SK-N-SH (cell line): Measurements from ENCODE around the gene FLAD1.

Source experiments
- FOSL2 ChIP-seq: IDR thresholded peaks from 2 replicates; pipeline ENCODE4 v1.4.0; 2012; ENCODE audit warnings: low read depth, mild to moderate bottlenecking, moderate library complexity, borderline replicate concordance
- JUND ChIP-seq: IDR thresholded peaks from 2 replicates; pipeline ENCODE4 v1.4.0; 2012
- TAF1 ChIP-seq: IDR thresholded peaks from 2 replicates; pipeline ENCODE4 v1.6.1; 2012; ENCODE audit warnings: low read depth, mild to moderate bottlenecking, low read length, moderate library complexity, borderline replicate concordance
- YY1 ChIP-seq: IDR thresholded peaks from 2 replicates; pipeline ENCODE4 v1.4.0; 2012; ENCODE audit warnings: low read depth, mild to moderate bottlenecking
- TF ChIP-seq, protein P1 (sequence below): fragments of 150-350 bp; IDR thresholded peaks from 2 replicates; pipeline ENCODE4 v1.6.1; 2017; ENCODE audit warnings: antibody characterized with exemption, low read length, low read depth, borderline replicate concordance
- TF ChIP-seq, protein P2 (sequence below): fragments of 200-600 bp; sonication (generic); IDR thresholded peaks from 2 replicates; pipeline ENCODE4 v1.6.1; 2017; ENCODE audit warnings: antibody characterized with exemption, mild to moderate bottlenecking, moderate library complexity

DNA sequence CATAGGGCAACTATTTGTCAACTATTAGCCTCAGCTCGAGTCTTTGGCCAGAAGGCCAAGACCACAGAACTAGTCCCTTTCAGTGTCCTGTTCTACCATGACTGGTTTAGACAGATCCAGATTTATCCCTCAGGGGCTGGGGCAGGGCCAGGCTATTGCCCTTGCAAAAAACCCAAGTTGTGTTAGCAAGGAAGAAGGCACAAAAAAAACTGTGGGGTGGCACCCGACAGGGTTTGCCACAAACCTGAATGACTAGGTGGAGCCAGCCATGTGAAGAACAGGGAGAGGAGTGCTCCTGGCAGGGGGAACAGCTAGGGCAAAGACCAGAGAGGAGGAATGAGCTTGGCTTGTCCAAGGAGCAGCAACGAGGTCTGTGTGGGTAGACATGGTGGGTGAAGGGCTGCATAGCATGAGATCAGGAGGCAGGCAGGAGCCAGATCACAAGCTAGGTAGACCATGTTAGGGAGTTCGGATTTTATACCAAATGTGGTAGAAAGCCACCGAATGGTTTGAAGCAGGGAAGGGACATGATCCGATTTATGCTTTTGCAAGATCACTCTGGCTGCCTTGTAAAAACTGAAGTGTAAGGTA is 54.8 kb downstream of the FLAD1 start:
- TF ChIP-seq FOSL2: no peak
- TF ChIP-seq YY1: no peak
- TF ChIP-seq, protein P1, sequence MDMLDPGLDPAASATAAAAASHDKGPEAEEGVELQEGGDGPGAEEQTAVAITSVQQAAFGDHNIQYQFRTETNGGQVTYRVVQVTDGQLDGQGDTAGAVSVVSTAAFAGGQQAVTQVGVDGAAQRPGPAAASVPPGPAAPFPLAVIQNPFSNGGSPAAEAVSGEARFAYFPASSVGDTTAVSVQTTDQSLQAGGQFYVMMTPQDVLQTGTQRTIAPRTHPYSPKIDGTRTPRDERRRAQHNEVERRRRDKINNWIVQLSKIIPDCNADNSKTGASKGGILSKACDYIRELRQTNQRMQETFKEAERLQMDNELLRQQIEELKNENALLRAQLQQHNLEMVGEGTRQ: no peak
- no peak for TF ChIP-seq JUND
- no peak for TF ChIP-seq TAF1
- TF ChIP-seq, protein P2, sequence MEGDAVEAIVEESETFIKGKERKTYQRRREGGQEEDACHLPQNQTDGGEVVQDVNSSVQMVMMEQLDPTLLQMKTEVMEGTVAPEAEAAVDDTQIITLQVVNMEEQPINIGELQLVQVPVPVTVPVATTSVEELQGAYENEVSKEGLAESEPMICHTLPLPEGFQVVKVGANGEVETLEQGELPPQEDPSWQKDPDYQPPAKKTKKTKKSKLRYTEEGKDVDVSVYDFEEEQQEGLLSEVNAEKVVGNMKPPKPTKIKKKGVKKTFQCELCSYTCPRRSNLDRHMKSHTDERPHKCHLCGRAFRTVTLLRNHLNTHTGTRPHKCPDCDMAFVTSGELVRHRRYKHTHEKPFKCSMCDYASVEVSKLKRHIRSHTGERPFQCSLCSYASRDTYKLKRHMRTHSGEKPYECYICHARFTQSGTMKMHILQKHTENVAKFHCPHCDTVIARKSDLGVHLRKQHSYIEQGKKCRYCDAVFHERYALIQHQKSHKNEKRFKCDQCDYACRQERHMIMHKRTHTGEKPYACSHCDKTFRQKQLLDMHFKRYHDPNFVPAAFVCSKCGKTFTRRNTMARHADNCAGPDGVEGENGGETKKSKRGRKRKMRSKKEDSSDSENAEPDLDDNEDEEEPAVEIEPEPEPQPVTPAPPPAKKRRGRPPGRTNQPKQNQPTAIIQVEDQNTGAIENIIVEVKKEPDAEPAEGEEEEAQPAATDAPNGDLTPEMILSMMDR: no peak
